ENCODE measurements around the gene IDH3B.
"Not testable (repeated sequence)": the region's sequence is repeated elsewhere in the genome, so short reads cannot be mapped to it uniquely, and the experiment has no call there.

IDH3B gene

GRCh38 chr20:2694519-2694918 is 30.5 kb upstream of the IDH3B start:
- no peak for DNase-seq (ENCODE audit: low read depth, low spot score)

DNA sequence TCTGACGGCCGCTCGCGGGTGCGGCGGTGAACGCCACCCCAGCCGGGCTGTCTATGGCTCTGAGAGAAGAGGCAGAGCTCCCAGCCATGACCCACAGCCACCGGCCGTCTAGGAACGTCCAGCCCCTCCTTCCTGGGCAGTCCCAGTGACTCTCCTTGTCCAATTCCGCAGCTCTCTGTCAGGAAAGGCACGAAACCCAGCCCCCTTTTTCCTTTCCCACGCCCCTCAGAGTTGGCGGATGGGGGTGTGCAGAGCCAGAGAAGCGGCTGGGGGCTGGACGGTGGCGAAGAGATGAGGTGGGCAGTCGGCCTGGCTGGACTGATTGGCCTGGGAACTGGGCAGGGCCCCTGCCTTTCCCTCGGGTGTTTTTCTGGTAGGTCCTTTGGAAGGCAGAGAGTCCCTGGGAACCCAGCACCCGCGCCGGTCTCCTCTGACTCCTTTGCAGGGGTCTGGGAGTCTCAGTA is 30.0 kb upstream of the IDH3B start:
- DNase-seq (ENCODE audit: low read depth, low spot score), result no peak

DNA sequence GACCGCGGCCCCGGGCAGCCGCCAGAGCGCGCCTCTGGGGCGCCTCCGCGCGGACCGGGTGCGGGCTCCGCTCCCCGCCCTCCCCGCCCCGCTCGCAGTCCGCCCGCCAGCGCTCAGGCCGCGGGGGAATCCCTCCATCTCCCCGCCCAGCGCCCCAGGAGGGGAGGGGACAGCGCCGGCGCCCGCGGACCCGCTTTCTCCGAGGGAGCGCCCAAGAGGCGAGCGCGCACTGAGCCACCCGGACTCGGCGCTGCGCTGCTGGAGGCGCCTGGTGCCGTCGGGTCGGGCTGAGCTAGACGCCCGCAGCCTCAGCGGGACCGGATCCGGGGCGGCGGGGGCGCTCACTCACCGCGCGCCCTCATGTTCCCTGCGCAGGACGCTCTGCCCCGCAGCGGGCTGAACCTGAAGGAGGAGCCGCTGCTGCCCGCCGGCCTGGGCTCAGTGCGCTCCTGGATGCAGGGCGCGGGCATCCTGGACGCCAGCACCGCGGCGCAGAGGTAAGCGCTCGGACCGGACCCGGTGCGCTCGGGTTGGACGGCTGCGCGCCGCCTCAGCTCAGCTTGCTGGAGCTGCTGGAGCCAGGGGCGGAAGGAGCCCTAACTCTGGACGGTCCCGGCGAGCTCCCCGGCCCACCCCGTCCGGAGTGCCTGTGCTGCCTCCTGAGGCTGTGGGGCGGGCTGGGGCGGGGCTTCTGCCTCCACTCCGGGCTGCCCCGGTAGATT is 29.4 kb upstream of the IDH3B start:
- no peak for DNase-seq (ENCODE audit: low read depth, low spot score)

- no peak for DNase-seq (ENCODE audit: low read depth, low spot score)
These were observed 28.9 kb upstream of the IDH3B start for GRCh38 chr20:2692886-2693285.

- no peak for DNase-seq (ENCODE audit: low read depth, low spot score)
These were observed 28.2 kb upstream of the IDH3B start, which contains the start of gene EBF4 for GRCh38 chr20:2692036-2692885. EBF4 (plus strand) TSS chr20:2692780; CDS start chr20:2693646, 866 bp downstream.

DNA sequence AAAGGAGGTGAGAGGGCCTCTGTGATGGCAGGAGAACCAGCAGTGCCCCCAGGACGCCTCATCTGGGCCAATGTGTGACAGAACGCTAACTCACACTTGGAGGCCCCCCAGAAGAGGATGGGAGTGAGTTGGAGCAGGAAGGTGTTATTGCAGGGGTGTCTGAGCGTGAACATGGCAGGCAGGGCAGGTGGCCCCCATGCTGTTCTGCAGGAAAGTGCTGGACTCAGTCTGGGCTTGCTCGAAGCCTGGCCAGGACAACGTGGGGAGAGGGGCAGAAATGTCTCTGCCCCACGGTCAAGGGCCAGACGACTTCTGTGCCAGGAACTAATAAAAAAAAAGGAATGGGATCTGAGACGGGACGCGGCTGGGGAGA is 27.6 kb upstream of the IDH3B start:
- DNase-seq (ENCODE audit: low read depth, low spot score), result no peak

DNA sequence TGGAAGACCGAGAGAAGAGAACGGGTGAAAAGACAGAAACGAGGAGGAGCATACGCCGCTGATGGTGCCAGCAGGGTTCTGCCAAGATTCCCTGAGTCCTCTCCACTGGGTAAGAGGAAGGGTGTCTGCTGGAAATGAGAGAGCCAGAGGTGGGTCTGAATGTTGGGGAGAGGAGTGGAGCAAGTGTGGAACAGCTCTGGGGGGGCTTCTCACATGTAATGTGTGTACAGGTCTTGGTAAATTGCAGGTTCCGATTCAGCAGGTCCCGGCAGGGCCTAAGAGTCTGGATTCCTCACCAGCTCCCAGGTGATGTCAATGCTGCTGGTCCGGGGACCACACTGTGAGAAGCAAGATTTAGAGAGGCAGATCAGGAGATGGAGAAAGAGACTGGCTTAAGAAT is 27.1 kb upstream of the IDH3B start:
- no peak for DNase-seq (ENCODE audit: low read depth, low spot score)

- DNase-seq (ENCODE audit: low read depth, low spot score), result no peak
These were observed 26.7 kb upstream of the IDH3B start for GRCh38 chr20:2690718-2691117.

- DNase-seq (ENCODE audit: low read depth, low spot score), result no peak
These were observed 26.2 kb upstream of the IDH3B start for GRCh38 chr20:2690213-2690612.

- DNase-seq (ENCODE audit: low read depth, low spot score), result no peak
These were observed 24.1 kb upstream of the IDH3B start for GRCh38 chr20:2688041-2688591.

GRCh38 chr20:2687514-2687913 is 23.5 kb upstream of the IDH3B start:
- no peak for DNase-seq (ENCODE audit: low read depth, low spot score)

GRCh38 chr20:2684817-2685216 is 20.8 kb upstream of the IDH3B start:
- DNase-seq (ENCODE audit: low read depth, low spot score), result not testable (repeated sequence)

- DNase-seq (ENCODE audit: low read depth, low spot score), result not testable (repeated sequence)
These were observed 18.0 kb upstream of the IDH3B start for GRCh38 chr20:2682040-2682439.

DNA sequence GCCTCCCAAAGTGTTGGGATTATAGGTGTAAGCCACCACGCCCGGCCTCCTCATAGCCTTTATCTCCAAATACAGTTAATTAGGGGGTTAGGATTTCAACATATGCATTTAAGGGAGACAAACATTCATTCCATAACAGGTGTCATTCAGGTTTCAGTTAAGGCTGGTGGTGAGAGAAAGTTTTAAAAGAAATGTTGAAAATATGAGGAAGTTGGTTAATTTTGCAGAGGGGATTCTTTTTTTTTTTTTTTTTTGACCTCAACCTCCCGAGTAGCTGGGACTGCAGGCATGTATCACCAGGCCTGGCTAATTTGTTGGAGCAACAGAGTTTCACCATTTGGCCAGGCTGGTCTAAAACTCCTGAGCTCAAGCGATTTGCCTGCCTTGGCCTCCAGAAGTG is 16.0 kb upstream of the IDH3B start:
- DNase-seq (ENCODE audit: low read depth, low spot score), result no peak

- no peak for DNase-seq (ENCODE audit: low read depth, low spot score)
These were observed 9.4 kb upstream of the IDH3B start for GRCh38 chr20:2673453-2673852.

DNA sequence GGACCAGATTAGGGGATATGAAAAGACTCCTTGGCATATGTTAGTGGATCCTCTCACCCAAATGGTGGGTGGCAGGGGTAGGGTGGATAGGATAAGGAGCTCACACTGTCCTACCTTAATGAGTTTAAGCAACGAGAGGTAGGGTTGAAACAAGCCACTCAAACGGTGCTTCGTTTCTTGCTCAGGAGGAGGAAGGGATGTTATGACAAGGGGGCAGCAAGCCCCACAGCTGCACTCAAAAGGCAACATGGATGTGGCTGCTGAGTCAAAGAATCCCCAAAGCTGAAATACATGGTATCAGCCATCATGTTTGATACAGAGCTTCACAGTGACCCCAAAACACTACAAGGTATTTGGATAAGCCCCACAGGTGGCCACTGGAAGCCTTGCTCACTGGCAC is 8.4 kb upstream of the IDH3B start:
- DNase-seq (ENCODE audit: low read depth, low spot score), result no peak

DNA sequence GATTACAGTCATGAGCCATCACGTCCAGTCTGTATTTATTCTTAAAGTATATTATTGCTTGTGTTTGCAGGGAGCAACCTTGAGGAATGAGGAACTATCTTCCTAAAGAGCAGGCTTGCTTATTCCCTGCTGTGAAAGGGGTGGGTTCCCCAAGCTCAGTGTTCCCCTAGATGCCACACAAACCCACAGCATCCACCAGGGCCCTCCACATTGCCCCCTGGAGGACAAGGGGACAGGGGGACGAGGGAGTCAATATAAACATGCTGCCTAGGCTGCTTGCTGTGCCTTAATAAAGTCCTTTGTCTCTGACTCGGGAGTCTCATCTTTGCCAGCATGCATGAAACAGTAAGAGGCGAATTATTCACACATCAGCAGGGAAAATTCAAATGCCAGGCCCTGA is 8.0 kb upstream of the IDH3B start:
- no peak for DNase-seq (ENCODE audit: low read depth, low spot score)

DNA sequence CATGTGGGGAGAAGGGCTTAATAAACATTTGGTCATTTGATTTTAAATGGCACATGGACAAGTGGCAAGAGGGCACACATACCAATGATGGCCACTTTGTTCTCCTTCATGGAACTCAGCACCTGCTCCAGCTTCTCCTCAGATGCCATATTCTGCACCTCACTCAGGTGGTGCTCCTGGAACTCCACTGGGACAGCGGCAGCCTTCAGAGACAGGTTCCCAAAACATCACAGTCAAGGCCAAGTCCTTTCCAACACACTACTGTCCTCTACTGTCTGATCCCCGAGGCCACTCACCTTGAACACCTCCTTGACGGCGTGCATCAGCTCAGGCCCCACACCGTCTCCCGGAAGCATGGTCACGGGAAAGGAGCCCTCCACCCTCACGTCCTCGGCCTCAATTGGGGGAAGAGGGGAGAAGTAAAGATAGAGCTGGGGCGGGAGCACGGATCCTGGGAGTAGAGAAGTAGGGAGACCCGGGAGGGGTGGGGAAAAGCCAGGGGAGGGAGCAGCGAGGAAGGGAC is 591 bp downstream of the IDH3B start:
- DNase-seq (ENCODE audit: low read depth, low spot score), result no peak

GRCh38 chr20:2659547-2659946 is 4.5 kb downstream of the IDH3B start:
- DNase-seq (ENCODE audit: low read depth, low spot score), result no peak

DNA sequence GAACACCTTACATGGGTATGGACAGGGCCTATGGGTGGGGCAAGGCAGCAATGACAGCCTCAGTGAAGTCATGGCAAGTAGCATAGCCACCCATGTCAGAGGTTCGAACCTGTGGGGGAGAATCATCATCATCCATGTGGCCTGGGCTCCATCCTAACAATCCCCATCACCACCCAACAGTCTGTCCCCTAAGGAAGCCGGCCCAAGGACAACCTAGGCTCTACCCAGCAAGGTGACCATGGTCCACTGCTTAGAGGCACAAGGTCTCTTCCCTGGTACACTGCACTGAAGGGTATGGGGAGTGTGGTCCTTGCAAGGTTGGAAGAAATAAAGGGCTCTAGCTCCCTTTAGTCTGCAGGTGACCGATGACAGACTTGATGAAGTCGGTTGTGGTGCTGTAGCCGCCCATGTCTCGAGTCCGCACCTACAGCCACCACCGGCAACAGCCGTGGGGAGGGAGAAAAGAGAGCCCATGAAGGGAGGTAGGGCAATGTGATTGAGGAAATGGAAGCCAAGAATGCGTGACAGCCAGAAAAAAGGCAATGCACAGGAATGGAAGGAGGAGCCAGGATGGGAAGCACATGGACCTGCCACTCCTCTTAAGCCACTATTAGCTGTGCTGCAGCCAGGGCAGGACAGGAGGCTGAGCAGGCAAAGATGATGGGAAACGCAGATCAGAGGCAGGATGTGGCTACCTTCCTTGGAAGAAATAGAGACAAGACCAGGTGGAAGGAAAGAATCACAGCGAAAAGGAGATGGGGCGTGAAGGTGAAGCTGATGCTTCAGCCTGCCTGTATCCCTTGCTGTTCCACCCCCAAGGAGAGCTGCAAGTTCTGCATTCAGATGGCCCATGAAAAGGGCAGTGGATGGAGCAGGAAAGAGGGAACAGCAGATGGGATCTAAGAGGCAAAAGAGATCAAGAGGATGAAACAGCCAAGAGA is 5.3 kb downstream of the IDH3B start:
- DNase-seq (ENCODE audit: low read depth, low spot score), result no peak

GRCh38 chr20:2657674-2658073 is 6.3 kb downstream of the IDH3B start:
- DNase-seq (ENCODE audit: low read depth, low spot score), result no peak

All from iPS DF 19.7 (cell line).